Measurements from ENCODE around the gene AP2A1.

Gene AP2A1

GRCh38 chr19:49838885-49839588 lies 72.2 kb downstream of the AP2A1 start:
- TF ChIP-seq MAX (IDR thresholded peaks at IDR 0.05; ENCODE audit: low read depth, low read length) = no peak
- H3K4me3 ChIP-seq (ENCODE audit: low read depth, low read length) = no peak overlapping the region

DNA sequence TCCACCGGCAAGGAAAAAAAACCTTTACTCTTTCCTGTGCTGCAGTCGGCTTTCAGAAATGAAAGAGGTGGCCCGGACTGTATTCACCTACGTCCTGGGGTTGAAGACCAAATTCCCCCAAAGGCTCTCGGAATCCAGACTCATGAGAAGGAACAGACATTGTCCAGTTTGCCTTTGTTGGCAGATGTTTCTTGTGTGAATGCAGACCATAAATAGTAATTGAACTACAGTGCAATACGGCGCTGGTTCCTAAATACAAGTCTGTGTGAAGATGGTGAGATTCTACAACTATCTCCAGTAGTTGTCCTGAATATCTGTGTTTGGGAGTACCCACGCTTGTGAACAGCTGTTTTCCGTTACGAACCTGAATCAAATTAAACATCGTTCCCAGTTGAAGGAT lies 72.9 kb downstream of the AP2A1 start:
- TF ChIP-seq MAX (IDR thresholded peaks at IDR 0.05; ENCODE audit: low read depth, low read length) (no peak), POLR2A (IDR thresholded peaks at IDR 0.05; ENCODE audit: extremely low read depth, insufficient read length) (no peak), CTCF (IDR thresholded peaks at IDR 0.05; ENCODE audit: low read depth, low read length) (no peak), MYC (IDR thresholded peaks at IDR 0.05; ENCODE audit: low read depth, low read length) (no peak)
- no peak for DNase-seq (ENCODE audit: low read depth)
- H3K4me3 ChIP-seq (ENCODE audit: low read depth, low read length) = no peak overlapping the region

More at GRCh38 chr19:49838885-49839588, 72.2 kb downstream of the AP2A1 start:
- DNase-seq (ENCODE audit: low read depth) = no peak

DNA sequence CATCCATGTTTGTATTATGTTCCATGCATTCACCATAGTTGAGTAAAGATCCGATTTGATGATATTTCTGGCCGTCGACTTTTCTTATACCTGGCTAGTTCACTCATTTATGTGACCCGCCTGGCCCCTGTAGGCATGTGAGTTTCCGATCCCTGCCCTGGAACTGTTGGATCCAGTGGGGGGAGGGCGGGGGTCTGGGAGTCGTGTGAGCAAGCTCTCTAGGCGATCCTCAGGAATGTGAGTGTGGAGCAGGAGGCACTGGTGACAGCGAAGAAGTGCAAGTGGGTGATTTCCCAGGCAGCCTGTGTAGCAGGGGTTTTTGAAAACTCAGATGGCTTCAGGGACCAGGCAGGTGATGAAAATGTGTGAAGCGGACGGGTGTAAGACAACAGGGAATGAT lies 73.5 kb downstream of the AP2A1 start:
- TF ChIP-seq CTCF (IDR thresholded peaks at IDR 0.05; ENCODE audit: low read depth, low read length) (no peak), MYC (IDR thresholded peaks at IDR 0.05; ENCODE audit: low read depth, low read length) (no peak), POLR2A (IDR thresholded peaks at IDR 0.05; ENCODE audit: extremely low read depth, insufficient read length) (no peak), MAX (IDR thresholded peaks at IDR 0.05; ENCODE audit: low read depth, low read length) (no peak)
- no peak for DNase-seq (ENCODE audit: low read depth)
- H3K4me3 ChIP-seq (ENCODE audit: low read depth, low read length) = no peak overlapping the region

DNA sequence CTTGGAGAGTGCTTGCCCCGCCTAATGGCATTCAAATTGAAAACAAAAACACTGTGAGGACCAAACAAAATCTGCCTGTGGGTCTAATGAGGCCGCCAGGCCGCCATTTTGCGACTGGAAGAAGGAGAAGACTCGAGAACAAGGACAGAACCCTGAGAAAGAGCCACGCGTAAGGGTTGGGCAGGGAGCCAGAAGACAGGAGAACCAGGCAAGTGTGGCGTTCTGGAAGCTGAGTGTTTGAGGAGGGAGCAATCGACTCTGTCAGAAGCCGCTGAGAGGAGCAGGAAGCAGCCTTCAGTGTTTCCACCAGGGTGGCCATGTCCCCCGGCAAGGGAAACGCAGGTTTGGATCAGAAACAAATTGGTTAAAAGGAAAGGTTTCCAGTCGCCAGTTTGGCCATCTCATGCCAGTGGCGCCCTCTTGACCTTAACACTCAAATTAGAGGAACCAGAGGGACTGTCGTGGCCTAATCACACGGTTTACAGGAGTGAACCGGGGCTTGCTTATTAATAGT lies 74.0 kb downstream of the AP2A1 start:
- TF ChIP-seq CTCF (IDR thresholded peaks at IDR 0.05; ENCODE audit: low read depth, low read length) (no peak), MYC (IDR thresholded peaks at IDR 0.05; ENCODE audit: low read depth, low read length) (no peak), POLR2A (IDR thresholded peaks at IDR 0.05; ENCODE audit: extremely low read depth, insufficient read length) (no peak), MAX (IDR thresholded peaks at IDR 0.05; ENCODE audit: low read depth, low read length) (no peak)
- no peak for DNase-seq (ENCODE audit: low read depth)
- H3K4me3 ChIP-seq (ENCODE audit: low read depth, low read length) = no peak overlapping the region

DNA sequence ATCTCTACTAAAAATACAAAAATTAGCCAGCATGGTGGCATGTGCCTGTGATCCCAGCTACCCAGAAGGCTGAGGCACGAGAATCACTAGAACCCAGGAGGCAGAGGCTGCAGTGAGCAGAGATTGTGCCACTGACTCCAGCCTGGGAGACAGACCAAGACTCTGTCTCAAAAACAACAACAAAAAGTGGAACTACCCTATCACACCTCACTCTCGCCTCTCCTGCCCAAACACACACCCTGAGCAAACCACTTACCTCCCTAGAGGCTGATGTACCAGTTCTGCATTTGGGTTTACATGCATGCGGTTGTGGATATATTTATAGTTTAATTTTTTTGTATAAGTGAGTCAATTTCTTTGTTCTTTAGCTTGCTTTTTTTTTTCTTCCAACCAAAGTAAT lies 76.5 kb downstream of the AP2A1 start:
- H3K4me3 ChIP-seq (ENCODE audit: low read depth, low read length) = no peak overlapping the region
- no peak for TF ChIP-seq MYC (IDR thresholded peaks at IDR 0.05; ENCODE audit: low read depth, low read length)
- TF ChIP-seq POLR2A (IDR thresholded peaks at IDR 0.05; ENCODE audit: extremely low read depth, insufficient read length) = no peak
- TF ChIP-seq CTCF (IDR thresholded peaks at IDR 0.05; ENCODE audit: low read depth, low read length) = no peak
- no peak for TF ChIP-seq MAX (IDR thresholded peaks at IDR 0.05; ENCODE audit: low read depth, low read length)
- DNase-seq (ENCODE audit: low read depth) = peak; percentile 83

All from NB4 (cell line).